H1 (cell line): ENCODE measurements around the gene TEX28. TPM values are rescaled to one million over a fixed set of nuclear protein-coding genes. Genes with fewer than 3 reads are reported as not detected.

Experiments used
- CTCF ChIA-PET: fragments of 300-600 bp; sonication (Branson Sonifier 250); formaldehyde crosslinking; loops from one replicate; lab custom pipeline; 2021; ENCODE audit not compliant: partially characterized antibody; lab: Charles Lee
- POLR2A ChIA-PET: fragments of 300-600 bp; sonication (Branson Sonifier 250); formaldehyde crosslinking; loops from one replicate; lab custom pipeline; 2021; ENCODE audit warnings: inconsistent platforms; ENCODE audit not compliant: partially characterized antibody; lab: Charles Lee
- DNase-seq, 2 experiments: peaks; one replicate each; pipeline versions ENCODE4 v3.0.0 to v3.0.0-alpha.2; 2010 to 2022; ENCODE audit warnings: low spot score in 2 of 2, low read depth in 1 of 2, mixed read lengths in 1 of 2
- FAIRE-seq: peaks from 2 replicates; lab custom pipeline; 2011; peaks lifted over from hg19 to GRCh38; lab: Jason Lieb, UNC
- H2AFZ ChIP-seq: 2 replicates; pipeline ENCODE4 v1.8.1; 2012; ENCODE audit warnings: low read length, inconsistent platforms
- H2AK5ac ChIP-seq: 2 replicates; pipeline ENCODE4 v1.6.1; 2013; ENCODE audit warnings: low read depth, low read length
- H2BK120ac ChIP-seq: replicated peaks from 2 replicates; pipeline ENCODE3; 2013; ENCODE audit warnings: low read depth, low read length, inconsistent platforms
- H2BK12ac ChIP-seq: 2 replicates; pipeline ENCODE4 v1.6.1; 2013; ENCODE audit warnings: low read depth, low read length
- H2BK15ac ChIP-seq: 2 replicates; pipeline ENCODE4 v1.6.1; 2013; ENCODE audit warnings: low read length
- H2BK20ac ChIP-seq: 2 replicates; pipeline ENCODE4 v1.6.1; 2013; ENCODE audit warnings: low read length
- H2BK5ac ChIP-seq: 2 replicates; pipeline ENCODE4 v1.6.1; 2013; ENCODE audit warnings: low read depth, low read length
- H3K14ac ChIP-seq: 2 replicates; pipeline ENCODE4 v1.6.1; 2013; ENCODE audit warnings: inconsistent platforms; ENCODE audit not compliant: insufficient read length
- H3K18ac ChIP-seq: 2 replicates; pipeline ENCODE4 v1.6.1; 2013; ENCODE audit warnings: low read length; ENCODE audit errors: extremely low read depth
- H3K23ac ChIP-seq: 2 replicates; pipeline ENCODE4 v1.6.1; 2013; ENCODE audit warnings: inconsistent platforms; ENCODE audit not compliant: insufficient read length
- H3K23me2 ChIP-seq: 2 replicates; pipeline ENCODE4 v1.6.1; 2013; ENCODE audit warnings: low read depth, low read length
- H3K27ac ChIP-seq: 2 replicates; pipeline ENCODE4 v1.6.1; 2011; ENCODE audit warnings: low read depth, low read length, inconsistent platforms
- H3K27me3 ChIP-seq, 4 experiments: replicated peaks in 1 of 4; 1 replicate in 1 of 4; 2 replicates in 3 of 4; pipeline versions ENCODE4 v1.6.1 to v1.8.1; 2011 to 2013; ENCODE audit warnings: low read length in 3 of 4, mild to moderate bottlenecking in 3 of 4, inconsistent platforms in 2 of 4, mixed read lengths in 2 of 4, moderate library complexity in 1 of 4; ENCODE audit not compliant: control insufficient read depth in 3 of 4, insufficient read depth in 3 of 4; ENCODE audit errors: extremely low read depth in 1 of 4
- H3K36me3 ChIP-seq, 4 experiments: 2 replicates each; pipeline versions ENCODE4 v1.6.1 to v1.8.1; 2011 to 2013; ENCODE audit warnings: mild to moderate bottlenecking in 4 of 4, low read length in 3 of 4, moderate library complexity in 2 of 4, control low read depth in 1 of 4, inconsistent platforms in 1 of 4; ENCODE audit not compliant: insufficient read depth in 4 of 4, control insufficient read depth in 2 of 4
- H3K4ac ChIP-seq: replicated peaks from 2 replicates; pipeline ENCODE3; 2013; ENCODE audit warnings: low read length, low read depth, mixed read lengths, inconsistent platforms; ENCODE audit not compliant: insufficient read length
- H3K4me1 ChIP-seq, 4 experiments: replicated peaks in 1 of 4; 1 replicate in 1 of 4; 2 replicates in 3 of 4; pipeline versions ENCODE4 v1.6.1 to v1.8.1; 2011 to 2013; ENCODE audit warnings: low read length in 3 of 4, inconsistent platforms in 2 of 4, mixed read lengths in 1 of 4; ENCODE audit not compliant: insufficient read depth in 4 of 4, control insufficient read depth in 3 of 4
- H3K4me2 ChIP-seq, 2 experiments: 2 replicates each; pipeline versions ENCODE4 v1.6.1 to v1.8.1; 2011 to 2013; ENCODE audit warnings: low read depth in 2 of 2, low read length in 2 of 2, control low read depth in 1 of 2, inconsistent platforms in 1 of 2, mild to moderate bottlenecking in 1 of 2; ENCODE audit not compliant: insufficient read depth in 1 of 2
- H3K4me3 ChIP-seq, 4 experiments: fragments of 200-600, 300-600 bp in 1 of 4; sonication (generic), shearing (Covaris generic), sonication (Bioruptor Twin) in 1 of 4; 2 replicates each; pipeline versions ENCODE4 v1.5.1 to v1.8.1; 2011 to 2016; ENCODE audit warnings: low read length in 4 of 4, low read depth in 3 of 4, control low read depth in 2 of 4, inconsistent platforms in 2 of 4, mild to moderate bottlenecking in 2 of 4, mixed read lengths in 1 of 4, moderate library complexity in 1 of 4; ENCODE audit not compliant: insufficient read depth in 2 of 4; ENCODE audit errors: extremely low read depth in 1 of 4
- H3K56ac ChIP-seq: replicated peaks from 2 replicates; pipeline ENCODE3; 2013; ENCODE audit warnings: low read depth, mild to moderate bottlenecking, mixed read lengths, low read length, inconsistent platforms; ENCODE audit not compliant: insufficient read length
- H3K79me1 ChIP-seq: 2 replicates; pipeline ENCODE4 v1.6.1; 2013; ENCODE audit warnings: low read depth, low read length, control low read depth
- H3K79me2 ChIP-seq, 2 experiments: 2 replicates each; pipeline versions ENCODE4 v1.6.1 to v1.8.1; 2012 to 2013; ENCODE audit warnings: low read length in 2 of 2, mild to moderate bottlenecking in 2 of 2, inconsistent platforms in 1 of 2; ENCODE audit not compliant: insufficient read depth in 2 of 2, control insufficient read depth in 1 of 2
- H3K9ac ChIP-seq, 4 experiments: replicated peaks in 1 of 4; 1 replicate in 1 of 4; 2 replicates in 3 of 4; pipeline versions ENCODE4 v1.6.1 to v1.8.1; 2011 to 2013; ENCODE audit warnings: low read depth in 3 of 4, low read length in 3 of 4, control low read depth in 2 of 4, mild to moderate bottlenecking in 2 of 4, moderate library complexity in 2 of 4, inconsistent platforms in 1 of 4; ENCODE audit errors: extremely low read depth in 1 of 4
- H3K9me3 ChIP-seq, 2 experiments: 2 replicates each; pipeline versions ENCODE4 v1.6.1 to v1.8.1; 2012 to 2013; ENCODE audit warnings: mild to moderate bottlenecking in 2 of 2, moderate library complexity in 2 of 2, control low read depth in 1 of 2, inconsistent platforms in 1 of 2, low read depth in 1 of 2, low read length in 1 of 2, mixed read lengths in 1 of 2; ENCODE audit not compliant: insufficient read depth in 2 of 2
- H4K20me1 ChIP-seq, 2 experiments: replicated peaks in 1 of 2; 2 replicates each; pipeline versions ENCODE3 to v1.8.1; 2011 to 2013; ENCODE audit warnings: inconsistent platforms in 2 of 2, low read length in 2 of 2, mild to moderate bottlenecking in 1 of 2; ENCODE audit not compliant: insufficient read depth in 2 of 2, control insufficient read depth in 1 of 2
- H4K5ac ChIP-seq: 2 replicates; pipeline ENCODE4 v1.6.1; 2013; ENCODE audit warnings: low read length, low read depth, mixed read lengths, inconsistent platforms; ENCODE audit not compliant: insufficient read length
- H4K8ac ChIP-seq: 2 replicates; pipeline ENCODE4 v1.8.0; 2013; ENCODE audit warnings: mild to moderate bottlenecking, moderate library complexity, low read length, inconsistent platforms; ENCODE audit not compliant: insufficient read depth; ENCODE audit errors: extremely low read depth
- H4K91ac ChIP-seq: replicated peaks from 2 replicates; pipeline ENCODE3; 2013; ENCODE audit warnings: low read length, mixed read lengths, inconsistent platforms; ENCODE audit not compliant: insufficient read length
- SP1 ChIP-seq: IDR thresholded peaks from 2 replicates; pipeline ENCODE4 v1.6.1; 2011; ENCODE audit warnings: low read depth, low read length
- WGBS, 2 experiments: shearing (Covaris generic) in 1 of 2; methylation state at CpG; one replicate each; pipeline versions ENCODE4 v1.1.6 to v1.1.7; 2013 to 2015; ENCODE audit warnings: low lambda C conversion rate in 2 of 2, mixed read lengths in 2 of 2, inconsistent platforms in 1 of 2, low coverage in 1 of 2, missing lambda C conversion rate in 1 of 2; ENCODE audit not compliant: insufficient replicate concordance in 2 of 2, insufficient coverage in 1 of 2, insufficient read length in 1 of 2; ENCODE audit errors: extremely low coverage in 1 of 2, missing lambda C conversion rate in 1 of 2; 5-methylcytosine and 5-hydroxymethylcytosine counted together
- polyA plus RNA-seq, 7 experiments: library from polyadenylated mRNA; depleted of rRNA in 3 of 7; stranded (reverse) in 5 of 7; unstranded in 2 of 7; fragments of >200 nt in 5 of 7; fragments of 200-250 nt in 2 of 7; gene quantifications; 1 replicate in 5 of 7; 2 replicates in 1 of 7; 4 replicates in 1 of 7; pipeline versions ENCODE4 v1.2.1 to v1.2.3, GENCODE V29; 2011 to 2013; ENCODE audit warnings: missing spikeins in 2 of 7, mixed read lengths in 2 of 7
- total RNA-seq: library from RNA; stranded (reverse); fragmentation: NEBNext Ultra II Directional; extraction: Animal tissue kit (Norgen Biotek cat#: 25700); gene quantifications from 2 replicates; pipeline ENCODE4 v1.2.1, GENCODE V29; 2021
- TF ChIP-seq, protein P1 (sequence below): IDR thresholded peaks from 2 replicates; pipeline ENCODE4 v1.6.1; 2012; ENCODE audit warnings: low read length, inconsistent platforms

TEX28 gene
- total and polyA plus RNA-seq, 2 of the 8 experiments (the other 6 are each of a cell fraction or from before 2014, with no cell fraction given) = not detected

DNA sequence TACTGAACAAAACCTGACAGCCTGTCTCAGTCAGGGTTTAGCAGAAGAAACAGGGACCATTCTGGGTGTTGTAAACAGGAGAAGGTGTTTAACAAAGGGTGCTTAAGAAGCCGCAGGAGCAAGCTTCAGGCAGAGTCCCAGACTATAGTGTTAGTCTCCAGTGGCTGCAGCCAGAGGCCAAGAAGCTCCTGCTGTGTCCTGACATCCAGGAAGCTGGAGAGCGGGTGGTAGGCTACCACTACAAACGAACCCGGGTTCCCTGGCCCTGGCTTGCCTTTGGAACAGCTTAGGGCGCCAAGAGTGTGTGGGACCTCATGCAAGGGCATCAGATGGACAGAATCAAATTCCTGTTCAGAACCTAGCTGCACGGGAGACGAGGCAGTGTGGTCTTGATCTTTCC lies 28.6 kb upstream of the TEX28 start:
- H2BK120ac ChIP-seq = no peak overlapping the region
- H2AFZ ChIP-seq = no peak overlapping the region
- DNase-seq (no peak), FAIRE-seq (no peak)
- no peaks in the 10 kb centered on the region for H3K9me3 ChIP-seq
- 70% methylated on average over 7 of the region's 7 CpGs; no CpG with 5 or more reads in 1 of the 2 experiments for WGBS, 2 experiments
- H2BK20ac ChIP-seq = no peak overlapping the region
- H2AK5ac ChIP-seq = no peak overlapping the region
- no peak overlapping the region for H3K4me2 ChIP-seq
- ChIA-PET POLR2A (interaction anchor here (0.5 kb wide), 1 partner anchor 78 kb away, joined by 3 read pairs; no protein-coding TSS in a partner anchor), CTCF (interaction anchor here (0.6 kb wide), 1 partner anchor 25 kb away, joined by 3 read pairs; no protein-coding TSS in a partner anchor)
- no peak overlapping the region for H3K23ac ChIP-seq
- H3K36me3 ChIP-seq = no peaks in the 10 kb centered on the region
- H4K91ac ChIP-seq = no peak overlapping the region
- H2BK5ac ChIP-seq = no peak overlapping the region
- no peak overlapping the region for H2BK12ac ChIP-seq
- no peak overlapping the region for H2BK15ac ChIP-seq
- no peak overlapping the region for H3K18ac ChIP-seq
- H3K9ac ChIP-seq = no peak overlapping the region
- H3K4me1 ChIP-seq = no peaks in the 10 kb centered on the region
- H3K14ac ChIP-seq = no peak overlapping the region
- no peak overlapping the region; the same call in 1 of the 2 replicates for H3K27ac ChIP-seq
- no peaks in the 10 kb centered on the region for H3K27me3 ChIP-seq
- no peak overlapping the region for H3K56ac ChIP-seq
- no peak overlapping the region for H3K4ac ChIP-seq
- no peaks in the 10 kb centered on the region for H4K20me1 ChIP-seq
- H4K8ac ChIP-seq = no peak overlapping the region
- no peaks in the 10 kb centered on the region for H3K23me2 ChIP-seq
- no peak overlapping the region for H4K5ac ChIP-seq
- no peak overlapping the region for H3K4me3 ChIP-seq
- no peaks in the 10 kb centered on the region for H3K79me2 ChIP-seq
- no peaks in the 10 kb centered on the region for H3K79me1 ChIP-seq
- TF ChIP-seq SP1 = no peak
- TF ChIP-seq, protein P1, sequence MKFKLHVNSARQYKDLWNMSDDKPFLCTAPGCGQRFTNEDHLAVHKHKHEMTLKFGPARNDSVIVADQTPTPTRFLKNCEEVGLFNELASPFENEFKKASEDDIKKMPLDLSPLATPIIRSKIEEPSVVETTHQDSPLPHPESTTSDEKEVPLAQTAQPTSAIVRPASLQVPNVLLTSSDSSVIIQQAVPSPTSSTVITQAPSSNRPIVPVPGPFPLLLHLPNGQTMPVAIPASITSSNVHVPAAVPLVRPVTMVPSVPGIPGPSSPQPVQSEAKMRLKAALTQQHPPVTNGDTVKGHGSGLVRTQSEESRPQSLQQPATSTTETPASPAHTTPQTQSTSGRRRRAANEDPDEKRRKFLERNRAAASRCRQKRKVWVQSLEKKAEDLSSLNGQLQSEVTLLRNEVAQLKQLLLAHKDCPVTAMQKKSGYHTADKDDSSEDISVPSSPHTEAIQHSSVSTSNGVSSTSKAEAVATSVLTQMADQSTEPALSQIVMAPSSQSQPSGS = no peak
